ENCODE results near the gene SRRM2.

The SRRM2 gene

DNA sequence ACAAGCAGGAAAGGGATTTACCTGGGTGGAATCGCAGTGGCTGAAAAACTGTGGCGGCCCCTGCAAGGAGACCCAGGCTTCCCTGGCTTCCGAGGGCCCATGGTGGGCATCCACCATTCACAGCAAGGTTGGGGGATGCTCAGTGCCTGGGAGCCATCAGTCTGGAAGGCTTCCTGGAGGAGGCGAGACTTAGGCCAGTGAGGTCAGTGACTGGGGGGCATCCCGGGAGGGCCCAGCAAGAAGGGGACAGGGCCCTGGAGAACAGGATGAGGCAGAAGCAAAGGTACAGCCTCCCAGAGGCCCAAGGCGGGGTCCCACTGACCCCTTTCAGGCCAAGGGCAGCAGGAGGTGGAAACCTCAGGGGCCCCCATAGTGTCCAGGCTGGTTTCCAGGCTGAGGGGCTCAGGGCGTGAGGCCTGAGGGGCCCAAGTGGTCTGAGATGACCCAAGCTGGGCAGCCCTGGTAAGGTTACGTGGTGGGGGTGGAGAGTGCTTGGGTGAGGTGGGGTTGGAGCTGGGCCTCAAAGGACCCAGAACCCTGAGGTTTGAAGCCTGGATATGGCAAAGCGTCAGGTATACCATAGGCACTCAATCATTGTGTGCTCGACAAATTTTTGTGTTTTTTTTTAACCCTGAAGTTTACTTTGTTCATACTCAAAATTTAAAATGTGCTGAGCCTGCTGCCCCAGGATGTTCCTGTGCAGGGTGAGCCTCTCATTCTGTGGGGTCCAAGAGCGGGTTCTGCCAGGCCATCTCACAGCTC, 15.8 kb upstream of the SRRM2 start:
- no peak for DNase-seq (ENCODE audit: low spot score)
- TF ChIP-seq, protein P1, sequence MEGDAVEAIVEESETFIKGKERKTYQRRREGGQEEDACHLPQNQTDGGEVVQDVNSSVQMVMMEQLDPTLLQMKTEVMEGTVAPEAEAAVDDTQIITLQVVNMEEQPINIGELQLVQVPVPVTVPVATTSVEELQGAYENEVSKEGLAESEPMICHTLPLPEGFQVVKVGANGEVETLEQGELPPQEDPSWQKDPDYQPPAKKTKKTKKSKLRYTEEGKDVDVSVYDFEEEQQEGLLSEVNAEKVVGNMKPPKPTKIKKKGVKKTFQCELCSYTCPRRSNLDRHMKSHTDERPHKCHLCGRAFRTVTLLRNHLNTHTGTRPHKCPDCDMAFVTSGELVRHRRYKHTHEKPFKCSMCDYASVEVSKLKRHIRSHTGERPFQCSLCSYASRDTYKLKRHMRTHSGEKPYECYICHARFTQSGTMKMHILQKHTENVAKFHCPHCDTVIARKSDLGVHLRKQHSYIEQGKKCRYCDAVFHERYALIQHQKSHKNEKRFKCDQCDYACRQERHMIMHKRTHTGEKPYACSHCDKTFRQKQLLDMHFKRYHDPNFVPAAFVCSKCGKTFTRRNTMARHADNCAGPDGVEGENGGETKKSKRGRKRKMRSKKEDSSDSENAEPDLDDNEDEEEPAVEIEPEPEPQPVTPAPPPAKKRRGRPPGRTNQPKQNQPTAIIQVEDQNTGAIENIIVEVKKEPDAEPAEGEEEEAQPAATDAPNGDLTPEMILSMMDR (IDR thresholded peaks at IDR 0.05; ENCODE audit: extremely low read depth, missing control alignments) = no peak

- TF ChIP-seq, protein P1 (IDR thresholded peaks at IDR 0.05; ENCODE audit: extremely low read depth, missing control alignments) = no peak
- no peak for DNase-seq (ENCODE audit: low spot score)
Measured at GRCh38 chr16:2737238-2737605, 15.2 kb upstream of the SRRM2 start.

- TF ChIP-seq, protein P1 (IDR thresholded peaks at IDR 0.05; ENCODE audit: extremely low read depth, missing control alignments) = no peak
- DNase-seq (ENCODE audit: low spot score) = no peak
Measured at GRCh38 chr16:2737895-2738418, 14.5 kb upstream of the SRRM2 start.

- TF ChIP-seq, protein P1 (IDR thresholded peaks at IDR 0.05; ENCODE audit: extremely low read depth, missing control alignments) = no peak
- no peak for DNase-seq (ENCODE audit: low spot score)
Measured at GRCh38 chr16:2738615-2739014, 13.8 kb upstream of the SRRM2 start.

- no peak for DNase-seq (ENCODE audit: low spot score)
- TF ChIP-seq, protein P1 (IDR thresholded peaks at IDR 0.05; ENCODE audit: extremely low read depth, missing control alignments) = no peak
Measured at GRCh38 chr16:2739625-2740430, 12.6 kb upstream of the SRRM2 start.

- TF ChIP-seq, protein P1 (IDR thresholded peaks at IDR 0.05; ENCODE audit: extremely low read depth, missing control alignments) = no peak
- no peak for DNase-seq (ENCODE audit: low spot score)
Measured at GRCh38 chr16:2740476-2740875, 12.0 kb upstream of the SRRM2 start.

DNA sequence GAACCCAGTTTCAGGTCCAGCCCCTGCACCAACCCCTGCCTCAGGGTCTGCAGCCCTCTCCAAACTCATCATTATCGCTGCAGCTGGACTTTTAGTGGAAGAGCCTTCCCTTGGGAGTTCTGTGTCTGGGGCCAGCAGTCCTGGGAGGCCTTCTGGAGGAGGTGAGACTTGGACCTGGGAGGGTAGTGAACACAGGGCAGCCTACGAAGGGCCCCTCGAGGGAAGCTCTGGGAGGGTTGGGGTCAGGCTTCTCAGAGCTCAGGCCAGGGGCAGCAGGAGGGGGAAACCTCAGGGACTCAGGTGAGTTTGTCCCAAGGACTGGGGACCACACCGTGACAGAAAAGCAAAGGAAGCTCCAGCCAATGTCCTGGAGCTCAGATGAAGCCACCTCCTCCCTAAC, 11.3 kb upstream of the SRRM2 start:
- DNase-seq (ENCODE audit: low spot score) = no peak
- TF ChIP-seq, protein P1 (IDR thresholded peaks at IDR 0.05; ENCODE audit: extremely low read depth, missing control alignments) = no peak

Data from GM20000 (cell line).